ENCODE measurements around the gene NHLRC2.

Gene NHLRC2

DNA sequence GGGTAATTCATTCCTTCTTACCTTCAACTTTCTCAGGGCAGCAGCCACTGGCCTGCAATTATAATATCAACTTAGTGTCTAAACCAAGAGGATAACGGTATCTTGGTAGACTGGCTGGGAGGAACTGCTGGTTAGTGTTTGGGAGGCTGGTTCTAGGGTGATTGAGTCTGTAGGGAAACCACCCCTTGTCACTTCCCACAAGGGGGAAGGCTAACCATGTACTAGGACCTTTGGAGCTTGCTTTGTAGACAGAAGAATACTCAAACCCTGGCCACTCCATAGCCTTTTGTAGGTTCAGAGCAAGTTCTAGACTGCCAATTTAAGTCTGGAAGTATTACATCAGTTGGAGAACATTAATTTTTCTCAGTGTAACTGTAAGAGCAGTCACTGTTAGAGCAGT is 51.3 kb downstream of the NHLRC2 start:
- Histone ChIP-seq H3K4me1 (ENCODE audit: control insufficient read depth, insufficient read depth, low read length, unreplicated experiment) (peaks cover 3% of the 10 kb centered on the region), H2AFZ (ENCODE audit: low read length, unreplicated experiment) (no peak overlapping the region), H3K79me2 (ENCODE audit: control insufficient read depth, insufficient read depth, low read length, unreplicated experiment) (no peaks in the 10 kb centered on the region), H3K27me3 (ENCODE audit: insufficient read depth, low read length) (no peaks in the 10 kb centered on the region), H3K4me3 (ENCODE audit: low read depth, low read length) (no peak overlapping the region), H3K27ac (ENCODE audit: low read depth, low read length) (no peak overlapping the region), H3K36me3 (ENCODE audit: insufficient read depth, low read length) (peaks cover 11% of the 10 kb centered on the region; the same call in 1 of the 2 replicates)

GRCh38 chr10:113907166-113907565 is 52.7 kb downstream of the NHLRC2 start:
- no peak overlapping the region for H3K4me3 ChIP-seq (ENCODE audit: low read depth, low read length)

GRCh38 chr10:113908236-113908635 is 53.8 kb downstream of the NHLRC2 start:
- Histone ChIP-seq H3K4me3 (ENCODE audit: low read depth, low read length) (no peak overlapping the region), H3K27ac (ENCODE audit: low read depth, low read length) (no peak overlapping the region), H3K36me3 (ENCODE audit: insufficient read depth, low read length) (peaks cover 8% of the 10 kb centered on the region; the same call in 1 of the 2 replicates), H3K79me2 (ENCODE audit: control insufficient read depth, insufficient read depth, low read length, unreplicated experiment) (no peaks in the 10 kb centered on the region), H3K4me1 (ENCODE audit: control insufficient read depth, insufficient read depth, low read length, unreplicated experiment) (peaks cover 3% of the 10 kb centered on the region), H2AFZ (ENCODE audit: low read length, unreplicated experiment) (no peak overlapping the region), H3K27me3 (ENCODE audit: insufficient read depth, low read length) (no peaks in the 10 kb centered on the region)

More at GRCh38 chr10:113907166-113907565, 52.7 kb downstream of the NHLRC2 start:
- Histone ChIP-seq H3K4me1 (ENCODE audit: control insufficient read depth, insufficient read depth, low read length, unreplicated experiment) (peaks cover 3% of the 10 kb centered on the region), H3K79me2 (ENCODE audit: control insufficient read depth, insufficient read depth, low read length, unreplicated experiment) (no peaks in the 10 kb centered on the region), H3K27me3 (ENCODE audit: insufficient read depth, low read length) (no peaks in the 10 kb centered on the region), H3K27ac (ENCODE audit: low read depth, low read length) (no peak overlapping the region), H2AFZ (ENCODE audit: low read length, unreplicated experiment) (no peak overlapping the region), H3K36me3 (ENCODE audit: insufficient read depth, low read length) (peaks cover 8% of the 10 kb centered on the region; the same call in 1 of the 2 replicates)

GRCh38 chr10:113911113-113911512 is 56.7 kb downstream of the NHLRC2 start:
- Histone ChIP-seq H3K27me3 (ENCODE audit: insufficient read depth, low read length) (no peaks in the 10 kb centered on the region), H3K27ac (ENCODE audit: low read depth, low read length) (no peak overlapping the region), H3K79me2 (ENCODE audit: control insufficient read depth, insufficient read depth, low read length, unreplicated experiment) (no peaks in the 10 kb centered on the region), H3K4me1 (ENCODE audit: control insufficient read depth, insufficient read depth, low read length, unreplicated experiment) (peaks cover 3% of the 10 kb centered on the region), H3K4me3 (ENCODE audit: low read depth, low read length) (no peak overlapping the region), H3K36me3 (ENCODE audit: insufficient read depth, low read length) (0 out of 2 replicates have a peak, but pooled peaks cover 4% of the 10 kb centered on the region), H2AFZ (ENCODE audit: low read length, unreplicated experiment) (no peak overlapping the region)

GRCh38 chr10:113911839-113912238 is 57.4 kb downstream of the NHLRC2 start:
- no peaks in the 10 kb centered on the region for H3K27me3 ChIP-seq (ENCODE audit: insufficient read depth, low read length)
- no peak overlapping the region for H3K27ac ChIP-seq (ENCODE audit: low read depth, low read length)
- no peak overlapping the region for H3K4me3 ChIP-seq (ENCODE audit: low read depth, low read length)
- H3K4me1 ChIP-seq (ENCODE audit: control insufficient read depth, insufficient read depth, low read length, unreplicated experiment) = peaks cover 3% of the 10 kb centered on the region
- H3K79me2 ChIP-seq (ENCODE audit: control insufficient read depth, insufficient read depth, low read length, unreplicated experiment) = no peaks in the 10 kb centered on the region
- H2AFZ ChIP-seq (ENCODE audit: low read length, unreplicated experiment) = no peak overlapping the region
- H3K36me3 ChIP-seq (ENCODE audit: insufficient read depth, low read length) = peaks cover 7% of the 10 kb centered on the region; the same call in 1 of the 2 replicates

GRCh38 chr10:113912582-113912981 is 58.1 kb downstream of the NHLRC2 start:
- H2AFZ ChIP-seq (ENCODE audit: low read length, unreplicated experiment) = no peak overlapping the region
- H3K4me1 ChIP-seq (ENCODE audit: control insufficient read depth, insufficient read depth, low read length, unreplicated experiment) = no peaks in the 10 kb centered on the region
- H3K79me2 ChIP-seq (ENCODE audit: control insufficient read depth, insufficient read depth, low read length, unreplicated experiment) = no peaks in the 10 kb centered on the region
- H3K27ac ChIP-seq (ENCODE audit: low read depth, low read length) = no peak overlapping the region
- H3K27me3 ChIP-seq (ENCODE audit: insufficient read depth, low read length) = no peaks in the 10 kb centered on the region
- no peak overlapping the region for H3K4me3 ChIP-seq (ENCODE audit: low read depth, low read length)
- peaks cover 9% of the 10 kb centered on the region; the same call in 1 of the 2 replicates for H3K36me3 ChIP-seq (ENCODE audit: insufficient read depth, low read length)

GRCh38 chr10:113914956-113915355 is 60.5 kb downstream of the NHLRC2 start:
- no peaks in the 10 kb centered on the region for H3K27me3 ChIP-seq (ENCODE audit: insufficient read depth, low read length)
- peaks cover 10% of the 10 kb centered on the region for H3K36me3 ChIP-seq (ENCODE audit: insufficient read depth, low read length)
- no peak overlapping the region for H2AFZ ChIP-seq (ENCODE audit: low read length, unreplicated experiment)
- H3K4me1 ChIP-seq (ENCODE audit: control insufficient read depth, insufficient read depth, low read length, unreplicated experiment) = no peaks in the 10 kb centered on the region
- H3K4me3 ChIP-seq (ENCODE audit: low read depth, low read length) = no peak overlapping the region
- no peaks in the 10 kb centered on the region for H3K79me2 ChIP-seq (ENCODE audit: control insufficient read depth, insufficient read depth, low read length, unreplicated experiment)
- H3K27ac ChIP-seq (ENCODE audit: low read depth, low read length) = no peak overlapping the region

- Histone ChIP-seq H3K4me1 (ENCODE audit: control insufficient read depth, insufficient read depth, low read length, unreplicated experiment) (no peaks in the 10 kb centered on the region), H3K36me3 (ENCODE audit: insufficient read depth, low read length) (peaks cover 10% of the 10 kb centered on the region), H3K4me3 (ENCODE audit: low read depth, low read length) (no peak overlapping the region), H3K79me2 (ENCODE audit: control insufficient read depth, insufficient read depth, low read length, unreplicated experiment) (no peaks in the 10 kb centered on the region), H3K27me3 (ENCODE audit: insufficient read depth, low read length) (no peaks in the 10 kb centered on the region), H3K27ac (ENCODE audit: low read depth, low read length) (no peak overlapping the region), H2AFZ (ENCODE audit: low read length, unreplicated experiment) (no peak overlapping the region)
Observed at GRCh38 chr10:113915540-113915939, 61.1 kb downstream of the NHLRC2 start.

DNA sequence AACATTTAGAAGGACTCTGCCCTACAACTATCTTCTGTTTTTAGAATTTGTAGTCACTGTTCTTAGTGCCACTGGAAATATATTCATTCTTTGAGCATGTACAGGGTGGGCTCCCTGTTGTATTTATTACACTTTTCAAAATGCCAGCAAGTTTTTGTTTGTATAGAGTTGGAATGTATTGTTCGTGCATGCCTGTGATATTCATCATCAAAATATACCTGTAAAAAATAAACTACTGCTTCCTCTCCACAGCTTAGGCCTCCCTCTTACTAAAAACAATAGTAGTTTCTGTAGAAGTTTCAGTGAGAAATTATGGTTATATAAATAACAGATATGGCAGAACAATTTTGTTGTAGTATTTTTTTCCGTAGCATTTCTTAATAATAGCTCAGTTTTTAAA is 61.6 kb downstream of the NHLRC2 start:
- H3K27me3 ChIP-seq (ENCODE audit: insufficient read depth, low read length) = no peaks in the 10 kb centered on the region
- H3K4me3 ChIP-seq (ENCODE audit: low read depth, low read length) = no peak overlapping the region
- H3K79me2 ChIP-seq (ENCODE audit: control insufficient read depth, insufficient read depth, low read length, unreplicated experiment) = no peaks in the 10 kb centered on the region
- peaks cover 10% of the 10 kb centered on the region for H3K36me3 ChIP-seq (ENCODE audit: insufficient read depth, low read length)
- no peak overlapping the region for H3K27ac ChIP-seq (ENCODE audit: low read depth, low read length)
- H3K4me1 ChIP-seq (ENCODE audit: control insufficient read depth, insufficient read depth, low read length, unreplicated experiment) = no peaks in the 10 kb centered on the region
- no peak overlapping the region for H2AFZ ChIP-seq (ENCODE audit: low read length, unreplicated experiment)

- H3K4me1 ChIP-seq (ENCODE audit: control insufficient read depth, insufficient read depth, low read length, unreplicated experiment) = no peaks in the 10 kb centered on the region
- no peaks in the 10 kb centered on the region for H3K27me3 ChIP-seq (ENCODE audit: insufficient read depth, low read length)
- no peaks in the 10 kb centered on the region for H3K79me2 ChIP-seq (ENCODE audit: control insufficient read depth, insufficient read depth, low read length, unreplicated experiment)
- no peak overlapping the region for H3K27ac ChIP-seq (ENCODE audit: low read depth, low read length)
- no peak overlapping the region for H3K4me3 ChIP-seq (ENCODE audit: low read depth, low read length)
- H2AFZ ChIP-seq (ENCODE audit: low read length, unreplicated experiment) = no peak overlapping the region
- H3K36me3 ChIP-seq (ENCODE audit: insufficient read depth, low read length) = peaks cover 10% of the 10 kb centered on the region
Observed at GRCh38 chr10:113917636-113918035, 63.2 kb downstream of the NHLRC2 start.

DNA sequence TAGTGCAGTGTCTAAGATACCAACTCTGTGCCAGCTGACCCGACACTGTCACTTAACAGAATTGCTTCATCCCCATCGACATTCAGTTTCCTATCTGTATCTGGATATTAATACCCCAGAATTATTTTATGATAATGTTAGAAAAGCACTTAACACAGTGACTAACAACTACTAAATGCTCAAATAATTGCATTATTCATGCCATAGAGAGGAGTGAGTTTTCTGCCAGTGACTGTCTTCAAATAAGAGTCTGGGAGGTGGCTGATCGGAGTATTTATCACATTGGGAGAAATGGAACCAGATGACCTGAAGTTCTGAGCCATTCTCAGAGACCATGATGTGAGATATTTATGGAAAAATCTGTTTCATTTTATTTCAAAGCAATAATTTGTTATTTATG is 65.7 kb downstream of the NHLRC2 start:
- peaks cover 10% of the 10 kb centered on the region for H3K36me3 ChIP-seq (ENCODE audit: insufficient read depth, low read length)
- H3K79me2 ChIP-seq (ENCODE audit: control insufficient read depth, insufficient read depth, low read length, unreplicated experiment) = no peaks in the 10 kb centered on the region
- H3K4me1 ChIP-seq (ENCODE audit: control insufficient read depth, insufficient read depth, low read length, unreplicated experiment) = no peaks in the 10 kb centered on the region
- H3K4me3 ChIP-seq (ENCODE audit: low read depth, low read length) = no peak overlapping the region
- H2AFZ ChIP-seq (ENCODE audit: low read length, unreplicated experiment) = no peak overlapping the region
- H3K27ac ChIP-seq (ENCODE audit: low read depth, low read length) = no peak overlapping the region
- no peaks in the 10 kb centered on the region for H3K27me3 ChIP-seq (ENCODE audit: insufficient read depth, low read length)
